GM12873 (cell line): ENCODE measurements around the gene SCFD2.

Source experiments
- CTCF ChIP-seq: IDR thresholded peaks from 2 replicates; pipeline ENCODE4 v1.5.1; 2012; ENCODE audit warnings: low read depth, mild to moderate bottlenecking, moderate library complexity, low read length, control low read depth; ENCODE audit not compliant: insufficient read depth; ENCODE audit errors: missing control alignments

SCFD2 gene

GRCh38 chr4:52843958-52844357 lies 521.9 kb downstream of the SCFD2 start:
- no peak for TF ChIP-seq CTCF

- no peak for TF ChIP-seq CTCF
These were observed 522.5 kb downstream of the SCFD2 start for GRCh38 chr4:52843351-52843750.

- TF ChIP-seq CTCF: no peak
These were observed 523.1 kb downstream of the SCFD2 start for GRCh38 chr4:52842792-52843191.

- TF ChIP-seq CTCF: no peak
These were observed 524.0 kb downstream of the SCFD2 start for GRCh38 chr4:52841682-52842456.

- no peak for TF ChIP-seq CTCF
These were observed 525.1 kb downstream of the SCFD2 start for GRCh38 chr4:52840531-52841370.

GRCh38 chr4:52838729-52839586 lies 526.9 kb downstream of the SCFD2 start:
- TF ChIP-seq CTCF: no peak
